Measurements from ENCODE around the gene NAALADL2.

- TF ChIP-seq POLR2A (IDR thresholded peaks at IDR 0.05; ENCODE audit: low read depth, low read length): no peak
- no peak for TF ChIP-seq CTCF (conservative IDR thresholded peaks at IDR 0.05; ENCODE audit: low read depth, low read length)
- no peak for TF ChIP-seq BHLHE40 (IDR thresholded peaks at IDR 0.05; ENCODE audit: low read depth, low read length)
- no peak for TF ChIP-seq CEBPB (IDR thresholded peaks at IDR 0.05; ENCODE audit: low read depth, low read length)
- TF ChIP-seq, protein P1, sequence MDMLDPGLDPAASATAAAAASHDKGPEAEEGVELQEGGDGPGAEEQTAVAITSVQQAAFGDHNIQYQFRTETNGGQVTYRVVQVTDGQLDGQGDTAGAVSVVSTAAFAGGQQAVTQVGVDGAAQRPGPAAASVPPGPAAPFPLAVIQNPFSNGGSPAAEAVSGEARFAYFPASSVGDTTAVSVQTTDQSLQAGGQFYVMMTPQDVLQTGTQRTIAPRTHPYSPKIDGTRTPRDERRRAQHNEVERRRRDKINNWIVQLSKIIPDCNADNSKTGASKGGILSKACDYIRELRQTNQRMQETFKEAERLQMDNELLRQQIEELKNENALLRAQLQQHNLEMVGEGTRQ (IDR thresholded peaks at IDR 0.05; ENCODE audit: low read depth, low read length): no peak
- TF ChIP-seq MAZ (IDR thresholded peaks at IDR 0.05; ENCODE audit: borderline replicate concordance, low read depth, low read length): no peak
- TF ChIP-seq, protein P2, sequence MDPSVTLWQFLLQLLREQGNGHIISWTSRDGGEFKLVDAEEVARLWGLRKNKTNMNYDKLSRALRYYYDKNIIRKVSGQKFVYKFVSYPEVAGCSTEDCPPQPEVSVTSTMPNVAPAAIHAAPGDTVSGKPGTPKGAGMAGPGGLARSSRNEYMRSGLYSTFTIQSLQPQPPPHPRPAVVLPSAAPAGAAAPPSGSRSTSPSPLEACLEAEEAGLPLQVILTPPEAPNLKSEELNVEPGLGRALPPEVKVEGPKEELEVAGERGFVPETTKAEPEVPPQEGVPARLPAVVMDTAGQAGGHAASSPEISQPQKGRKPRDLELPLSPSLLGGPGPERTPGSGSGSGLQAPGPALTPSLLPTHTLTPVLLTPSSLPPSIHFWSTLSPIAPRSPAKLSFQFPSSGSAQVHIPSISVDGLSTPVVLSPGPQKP (IDR thresholded peaks at IDR 0.05; ENCODE audit: borderline replicate concordance, low read depth, low read length): no peak
- no peak for TF ChIP-seq SMC3 (IDR thresholded peaks at IDR 0.05; ENCODE audit: low read depth, low read length)
- no peak for TF ChIP-seq FOS (IDR thresholded peaks at IDR 0.05; ENCODE audit: low read depth, low read length)
- no peak for TF ChIP-seq RFX5 (IDR thresholded peaks at IDR 0.05; ENCODE audit: low read depth, low read length)
- TF ChIP-seq MXI1 (IDR thresholded peaks at IDR 0.05; ENCODE audit: borderline replicate concordance, low read depth, low read length): no peak
- no peak for TF ChIP-seq RCOR1 (IDR thresholded peaks at IDR 0.05; ENCODE audit: insufficient replicate concordance, low read length)
- no peak for TF ChIP-seq RAD21 (IDR thresholded peaks at IDR 0.05; ENCODE audit: low read length)
Observed at GRCh38 chr3:175057401-175057800, 198.3 kb downstream of the NAALADL2 start.

Data from IMR-90 (cell line).